DOHH2 (cell line): ENCODE results near the gene EPHA6.

Source experiments
- H3F3A ChIP-seq: fragments of 200-600 bp; sonication (generic), shearing (Covaris generic); 2 replicates; pipeline ENCODE4 v1.6.0; 2016; ENCODE audit warnings: antibody characterized with exemption, mild to moderate bottlenecking; ENCODE audit not compliant: control insufficient read depth, insufficient read depth
- H3K27ac ChIP-seq: fragments of 200-600 bp; sonication (generic); 2 replicates; pipeline ENCODE4 v1.5.1; 2014; ENCODE audit warnings: low read depth, mild to moderate bottlenecking, low read length, moderate library complexity
- H3K27me3 ChIP-seq: fragments of 200-600 bp; sonication (generic); 2 replicates; pipeline ENCODE4 v1.6.1; 2014; ENCODE audit warnings: mild to moderate bottlenecking, low read length, mixed read lengths; ENCODE audit not compliant: control insufficient read depth
- H3K36me3 ChIP-seq: fragments of 200-600 bp; sonication (generic); 2 replicates; pipeline ENCODE4 v1.6.1; 2014; ENCODE audit warnings: mild to moderate bottlenecking, low read length, moderate library complexity, mixed read lengths; ENCODE audit not compliant: control insufficient read depth
- H3K4me1 ChIP-seq: fragments of 200-600 bp; sonication (generic); 2 replicates; pipeline ENCODE4 v1.6.1; 2014; ENCODE audit warnings: mild to moderate bottlenecking, low read length, mixed read lengths; ENCODE audit not compliant: control insufficient read depth
- H3K4me2 ChIP-seq: fragments of 200-600 bp; sonication (generic); 2 replicates; pipeline ENCODE4 v1.6.0; 2014; ENCODE audit warnings: mild to moderate bottlenecking, low read length, moderate library complexity
- H3K4me3 ChIP-seq: fragments of 200-600 bp; sonication (generic); 2 replicates; pipeline ENCODE4 v1.5.1; 2014; ENCODE audit warnings: mild to moderate bottlenecking, low read length, mixed read lengths
- H3K79me2 ChIP-seq: fragments of 200-600 bp; sonication (generic); 2 replicates; pipeline ENCODE4 v1.6.1; 2014; ENCODE audit warnings: mild to moderate bottlenecking, low read length, mixed read lengths; ENCODE audit not compliant: control insufficient read depth
- H3K9me2 ChIP-seq: fragments of 200-600 bp; sonication (generic); replicated peaks from 2 replicates; pipeline ENCODE4 v1.6.1; 2014; ENCODE audit warnings: mild to moderate bottlenecking, low read length, mixed read lengths; ENCODE audit not compliant: control insufficient read depth
- H3K9me3 ChIP-seq: fragments of 200-600 bp; sonication (generic); 2 replicates; pipeline ENCODE4 v1.6.1; 2014; ENCODE audit warnings: antibody characterized with exemption, low read length, mixed read lengths; ENCODE audit not compliant: control insufficient read depth, insufficient read depth
- H4K20me1 ChIP-seq: fragments of 200-600 bp; sonication (generic); 2 replicates; pipeline ENCODE4 v1.6.0; 2014; ENCODE audit warnings: low read depth, mild to moderate bottlenecking, antibody characterized with exemption, low read length, moderate library complexity; ENCODE audit not compliant: control insufficient read depth, insufficient read depth
- CTCF ChIP-seq: fragments of 200-600 bp; sonication (generic); IDR thresholded peaks from one replicate; pipeline ENCODE4 v1.5.1; 2014; ENCODE audit warnings: antibody characterized with exemption, mild to moderate bottlenecking, low read depth, low read length; ENCODE audit not compliant: poor library complexity, severe bottlenecking
- EZH2phosphoT487 ChIP-seq: fragments of 200-600 bp; sonication (generic); IDR thresholded peaks from 2 replicates; pipeline ENCODE4 v1.6.1; 2017; ENCODE audit warnings: borderline replicate concordance, mild to moderate bottlenecking, antibody characterized with exemption, low read length, moderate library complexity, mixed read lengths

The EPHA6 gene

DNA sequence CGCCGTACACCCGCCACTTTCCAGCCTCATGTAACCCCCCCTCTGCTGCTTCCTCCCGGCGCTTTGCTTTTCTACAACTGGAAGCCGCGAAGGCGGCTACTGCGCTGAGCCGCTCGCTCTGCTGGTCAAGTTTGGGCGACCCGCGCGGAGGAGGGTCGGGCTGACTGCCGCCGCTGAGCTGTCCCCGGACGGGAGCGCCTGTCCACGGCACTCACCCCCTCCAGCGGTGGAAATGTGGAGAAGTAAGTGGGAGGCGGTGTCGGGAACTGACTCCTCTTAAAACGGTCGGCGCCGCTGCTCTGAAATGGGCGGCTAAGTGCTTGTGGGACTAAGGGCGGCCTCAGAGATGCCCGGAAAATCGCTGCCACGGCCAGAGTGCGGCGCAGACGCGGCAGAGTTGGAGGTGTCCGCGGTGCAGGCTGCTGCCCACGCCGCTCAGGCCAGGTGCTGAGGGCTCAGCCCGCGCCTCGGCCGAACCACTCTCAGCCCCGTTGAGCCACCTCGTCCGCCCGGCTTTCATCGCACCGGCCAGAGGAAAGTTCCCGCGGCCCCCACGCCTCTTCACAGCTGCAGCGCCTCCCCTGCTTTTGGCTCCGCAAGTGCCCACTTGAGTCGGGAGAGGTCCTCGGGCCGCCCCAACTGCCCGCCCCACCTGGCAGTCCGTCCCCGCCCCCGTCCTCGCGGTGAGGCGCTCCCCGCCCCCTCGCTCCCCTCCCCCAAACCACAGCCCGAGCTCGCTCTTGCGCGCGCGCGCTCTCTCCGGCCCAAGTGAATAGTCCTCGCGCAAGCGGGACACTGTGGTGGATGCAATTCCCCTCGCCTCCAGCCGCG is at the start of gene EPHA6:
EPHA6 (plus strand) TSS at position 775 of the 831 bp plus-strand sequence.
- H3K4me2 ChIP-seq, result no peak within 1 kb of the TSS
- no peaks in the 10 kb centered on the region for H3K36me3 ChIP-seq
- H3K27ac ChIP-seq, result no peak within 1 kb of the TSS
- H3K27me3 ChIP-seq, result peaks cover 2% of the 10 kb centered on the region; the same call in 1 of the 2 replicates
- no peaks in the 10 kb centered on the region for H3F3A ChIP-seq
- H3K9me3 ChIP-seq, result no peaks in the 10 kb centered on the region
- no peak within 1 kb of the TSS for H3K4me3 ChIP-seq
- H3K4me1 ChIP-seq, result no peaks in the 10 kb centered on the region
- H3K9me2 ChIP-seq, result no peaks in the 10 kb centered on the region
- no peaks in the 10 kb centered on the region for H3K79me2 ChIP-seq
- H4K20me1 ChIP-seq, result no peaks in the 10 kb centered on the region
- no peak for TF ChIP-seq EZH2phosphoT487
- TF ChIP-seq CTCF, result no peak

- Histone ChIP-seq H3K4me2 (no peak overlapping the region), H3K4me3 (no peak overlapping the region), H3F3A (no peaks in the 10 kb centered on the region), H3K9me3 (no peaks in the 10 kb centered on the region), H3K4me1 (no peaks in the 10 kb centered on the region), H3K9me2 (no peaks in the 10 kb centered on the region), H3K27ac (no peak overlapping the region), H3K79me2 (no peaks in the 10 kb centered on the region), H4K20me1 (no peaks in the 10 kb centered on the region), H3K27me3 (no peaks in the 10 kb centered on the region), H3K36me3 (no peaks in the 10 kb centered on the region)
- TF ChIP-seq CTCF (no peak), EZH2phosphoT487 (no peak)
These were observed 37.6 kb upstream of the EPHA6 start for GRCh38 chr3:96776818-96777217.

DNA sequence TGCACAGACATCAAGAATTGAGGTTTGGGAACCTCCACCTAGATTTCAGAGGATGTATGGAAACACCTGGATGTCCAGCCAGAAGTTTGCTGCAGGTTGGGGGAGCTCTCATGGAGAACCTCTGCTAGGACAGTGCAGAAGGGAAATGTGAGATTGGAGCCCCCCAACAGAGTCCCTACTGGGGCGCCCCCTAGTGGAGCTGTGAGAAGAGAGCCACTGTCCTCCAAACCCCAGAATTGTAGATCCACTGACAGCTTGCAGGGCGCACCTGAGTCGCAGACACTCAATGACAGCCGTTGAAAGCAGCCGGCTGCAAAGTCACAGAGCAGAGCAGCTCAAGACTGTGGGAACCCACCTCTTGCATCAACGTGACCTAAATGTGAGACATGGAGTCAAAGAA is 34.6 kb upstream of the EPHA6 start:
- Histone ChIP-seq H3K79me2 (no peaks in the 10 kb centered on the region), H3K36me3 (no peaks in the 10 kb centered on the region), H3K27me3 (no peaks in the 10 kb centered on the region), H3K9me2 (no peaks in the 10 kb centered on the region), H3K9me3 (no peaks in the 10 kb centered on the region), H4K20me1 (no peaks in the 10 kb centered on the region), H3K4me3 (no peak overlapping the region), H3F3A (no peaks in the 10 kb centered on the region), H3K4me1 (no peaks in the 10 kb centered on the region), H3K27ac (no peak overlapping the region), H3K4me2 (no peak overlapping the region)
- TF ChIP-seq EZH2phosphoT487, result no peak
- peak; percentile 60 for TF ChIP-seq CTCF
